Adrenal gland (tissue), 12 donors: Measurements from ENCODE around the gene ARHGEF10L. TPM values are rescaled to one million over a fixed set of nuclear protein-coding genes. Genes with fewer than 3 reads are reported as not detected.

Experiments
- DNase-seq, 7 donors: peaks; one replicate each; pipeline ENCODE4 v3.0.0-alpha.2; 2019 to 2020
- H3K27ac ChIP-seq, 5 donors: fragments of 200-600 bp; sonication (generic) in 4 of 5; 1 replicate in 3 of 5; 2 replicates in 2 of 5; pipeline versions ENCODE4 v1.5.1 to v1.8.0; 2016 to 2020; ENCODE audit warnings: mild to moderate bottlenecking in 1 of 5
- H3K27me3 ChIP-seq: fragments of 200-600 bp; 2 replicates; pipeline ENCODE4 v1.8.0; 2021
- H3K36me3 ChIP-seq, 2 donors: fragments of 200-600 bp; replicated peaks in 1 of 2; 1 replicate in 1 of 2; 2 replicates in 1 of 2; pipeline versions ENCODE4 v1.5.1 to v1.8.0; 2018 to 2022
- H3K4me1 ChIP-seq, 2 donors: fragments of 200-600 bp; replicated peaks in 1 of 2; 1 replicate in 1 of 2; 2 replicates in 1 of 2; pipeline versions ENCODE4 v1.5.1 to v1.8.0; 2018 to 2021
- H3K4me3 ChIP-seq, 4 donors: fragments of 200-600 bp; sonication (generic) in 3 of 4; one replicate each; pipeline ENCODE4 v1.5.1; 2016 to 2018
- H3K9me3 ChIP-seq, 3 donors: fragments of 200-600 bp; sonication (generic) in 1 of 3; replicated peaks in 1 of 3; 1 replicate in 2 of 3; 2 replicates in 1 of 3; pipeline versions ENCODE4 v1.5.1 to v1.8.0; 2016 to 2021
- CTCF ChIP-seq, 6 experiments: fragments of 450-650 bp in 4 of 6; fragments of 200-600 bp in 2 of 6; sonication (generic) in 1 of 6; IDR thresholded peaks; 1 replicate in 5 of 6; 2 replicates in 1 of 6; pipeline versions ENCODE4 v1.5.1 to v1.8.0; 2016 to 2021; ENCODE audit warnings: antibody characterized with exemption in 6 of 6, mild to moderate bottlenecking in 2 of 6, moderate library complexity in 1 of 6
- POLR2A ChIP-seq, 2 donors: fragments of 450-650 bp; IDR thresholded peaks; one replicate each; pipeline ENCODE4 v1.6.1; 2017; ENCODE audit warnings: antibody characterized with exemption in 2 of 2, mild to moderate bottlenecking in 2 of 2, moderate library complexity in 1 of 2
- WGBS, 4 donors: extraction: QIAGEN DNeasy Blood & Tissue Kit in 2 of 4; methylation state at CpG; one replicate each; pipeline versions ENCODE4 v1.1.5 to v1.1.7; 2013 to 2017; 5-methylcytosine and 5-hydroxymethylcytosine counted together
- intact Hi-C, 2 donors: fragments of 100-400 bp; cut with DNase I; formaldehyde crosslinking; loops; one replicate each; pipeline versions ENCODE4 v1.14.1 to v1.15.0; 2022 to 2023
- polyA plus RNA-seq, 3 donors: library from polyadenylated mRNA; stranded (reverse); fragments of 200-250 nt in 2 of 3; fragments of 350-450 nt in 1 of 3; fragmentation: Illumina TruSeq in 1 of 3; extraction: RNeasy Lipid Tissue Mini Kit (QIAGEN cat#74804) in 1 of 3; gene quantifications; one replicate each; pipeline ENCODE4 v1.2.3, GENCODE V29; 2013 to 2014
- total RNA-seq, 9 donors: library from RNA; depleted of rRNA in 4 of 9; stranded (reverse); fragments of >200 nt in 4 of 9; fragments of 120-200 nt in 1 of 9; fragmentation: NEBNext Ultra II Directional in 1 of 9; extraction: Animal tissue kit (Norgen Biotek cat#: 25700) in 1 of 9; gene quantifications; one replicate each; pipeline versions ENCODE4 v1.1.0 to v1.2.4, GENCODE V29; 2013 to 2023
- donor health status: healthy with polysubstance abuse.
- donor health status: Bipolar disorder and iron deficiency.
- donor health status: DM: yes; HTN: yes; CAD: no.
- donor health status: DM: no; HTN: no; CAD: no.
- donor health status: DM: no; HTN: no; CAD: no.
- donor health status: DM: yes; HTN: yes; CAD: no.

Gene ARHGEF10L
- total and polyA plus RNA-seq, 12 donors, result 1.7 to 54.9 (median 30.1) TPM

DNA sequence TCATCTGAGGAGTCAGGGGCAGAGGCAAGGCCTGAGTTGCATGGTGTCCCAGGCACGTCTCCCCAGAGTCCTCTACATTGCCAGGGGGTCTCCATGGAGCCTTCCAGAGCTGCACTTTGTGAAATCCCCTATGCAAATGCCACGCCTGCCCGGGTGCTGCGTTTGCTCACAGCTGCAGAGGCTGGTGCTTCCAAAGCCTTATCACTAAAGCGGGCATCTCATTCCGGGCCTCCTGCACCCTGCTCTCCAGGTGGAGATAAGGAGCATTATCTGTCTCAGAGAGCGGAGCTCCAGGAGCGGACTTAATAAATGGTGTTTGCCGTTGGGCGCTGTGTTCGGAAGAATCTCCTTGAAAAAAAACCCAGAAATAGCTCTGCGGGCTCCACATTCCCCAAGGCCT is 189.8 kb downstream of the ARHGEF10L start:
- no peaks in the 10 kb centered on the region for H3K27me3 ChIP-seq
- H3K4me3 ChIP-seq, result no peak overlapping the region
- no peak overlapping the region for H3K27ac ChIP-seq
- no peak for DNase-seq
- TF ChIP-seq POLR2A (IDR thresholded peaks at IDR 0.05), result no peak
- no peak for TF ChIP-seq CTCF (IDR thresholded peaks at IDR 0.05)
- H3K36me3 ChIP-seq, result no peaks in the 10 kb centered on the region
- intact Hi-C loops, result no loop called here
- no peaks in the 10 kb centered on the region for H3K9me3 ChIP-seq
- WGBS, 4 donors, result 69 to 84% (median 76%) methylated on average over 11 to 12 of the region's 12 CpGs
- H3K4me1 ChIP-seq, result no peaks in the 10 kb centered on the region

DNA sequence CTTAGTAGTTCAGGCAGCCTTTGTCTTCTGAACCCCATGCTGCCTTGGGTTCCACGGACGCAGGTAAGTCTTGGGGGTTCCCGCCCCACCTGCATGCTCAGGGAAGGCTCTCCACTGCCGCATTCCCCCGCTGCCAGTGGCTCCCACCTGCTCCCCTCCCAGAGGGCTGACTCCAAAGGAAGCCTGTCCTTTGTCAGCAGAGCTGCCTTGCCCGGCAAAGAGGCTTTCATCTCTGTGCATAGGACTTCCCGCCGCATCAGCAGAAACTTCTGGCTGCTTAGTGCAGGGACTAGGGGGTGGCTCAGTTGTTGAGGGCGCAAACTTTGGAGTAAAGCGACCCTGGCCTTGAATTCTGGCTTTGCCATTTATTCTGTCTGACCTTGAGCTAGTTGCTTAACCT is 190.4 kb downstream of the ARHGEF10L start:
- 75 to 85% (median 78%) methylated on average over 9 to 10 of the region's 10 CpGs for WGBS, 4 donors
- H3K4me1 ChIP-seq, result no peaks in the 10 kb centered on the region
- intact Hi-C loops, result no loop called here
- H3K27me3 ChIP-seq, result no peaks in the 10 kb centered on the region
- DNase-seq, result no peak
- H3K36me3 ChIP-seq, result no peaks in the 10 kb centered on the region
- H3K9me3 ChIP-seq, result no peaks in the 10 kb centered on the region
- H3K4me3 ChIP-seq, result no peak overlapping the region
- no peak overlapping the region for H3K27ac ChIP-seq
- TF ChIP-seq CTCF (IDR thresholded peaks at IDR 0.05) (no peak), POLR2A (IDR thresholded peaks at IDR 0.05) (no peak)

GRCh38 chr1:17731460-17731859 is 192.0 kb downstream of the ARHGEF10L start:
- TF ChIP-seq POLR2A (IDR thresholded peaks at IDR 0.05), result no peak
- no peak for TF ChIP-seq CTCF (IDR thresholded peaks at IDR 0.05)
- Histone ChIP-seq H3K4me3 (no peak overlapping the region), H3K27me3 (peaks cover under 1% of the 10 kb centered on the region), H3K9me3 (no peaks in the 10 kb centered on the region), H3K4me1 (no peaks in the 10 kb centered on the region), H3K36me3 (no peaks in the 10 kb centered on the region), H3K27ac (no peak overlapping the region)
- intact Hi-C loops, result no loop called here
- DNase-seq, result no peak
- 73 to 89% (median 81%) methylated on average over 5 of the region's 5 CpGs for WGBS, 4 donors

DNA sequence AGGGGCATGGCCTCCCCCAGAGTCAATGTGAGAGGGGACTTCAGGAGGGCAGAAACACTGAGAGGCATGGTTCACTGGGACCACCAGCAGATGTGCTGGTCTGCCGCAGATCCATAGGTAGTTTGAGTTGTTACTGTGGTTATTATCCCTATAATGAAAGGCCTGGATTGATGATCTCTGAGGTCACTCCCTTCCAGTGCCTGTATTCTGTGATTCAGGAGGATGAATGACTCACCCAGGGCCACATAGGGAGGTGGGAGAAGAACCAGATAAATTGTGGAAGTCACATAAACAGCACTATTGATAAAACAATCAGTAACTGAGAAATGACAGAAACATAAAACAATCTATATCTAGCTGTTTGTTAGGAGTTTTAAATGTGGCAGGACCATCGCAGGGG is 193.0 kb downstream of the ARHGEF10L start:
- peak in 1 of 7 donors; percentile 12 for DNase-seq
- intact Hi-C loops, result no loop called here
- Histone ChIP-seq H3K27me3 (peaks cover 7% of the 10 kb centered on the region), H3K27ac (no peak overlapping the region), H3K9me3 (no peaks in the 10 kb centered on the region), H3K4me3 (no peak overlapping the region), H3K4me1 (no peaks in the 10 kb centered on the region), H3K36me3 (no peaks in the 10 kb centered on the region)
- no peak for TF ChIP-seq CTCF (IDR thresholded peaks at IDR 0.05)
- no peak for TF ChIP-seq POLR2A (IDR thresholded peaks at IDR 0.05)
- 84 to 92% (median 86%) methylated on average over 1 to 2 of the region's 2 CpGs for WGBS, 4 donors
